IMR-90 (cell line): Measurements from ENCODE around the gene CD207. TPM values are rescaled to one million over a fixed set of nuclear protein-coding genes. Genes with fewer than 3 reads are reported as not detected.

Experiments
- ATAC-seq: fragments of 200-7000 bp; cut with Tn5 transposase; 2 replicates; pipeline ENCODE4 v1.9.1; 2020; ENCODE audit warnings: low read depth, mild to moderate bottlenecking, moderate library complexity
- BruUV-seq: library from RNA; stranded (reverse); fragments of 400-500 nt; replicated peaks from 2 replicates; lab custom pipeline; 2021; lab: Mats Ljungman, UMichigan
- CTCF ChIA-PET: fragments of 300-600 bp; formaldehyde crosslinking; extraction: SDS; loops from one replicate; lab custom pipeline; 2021; ENCODE audit warnings: antibody characterized with exemption; lab: Yijun Ruan, JAX
- POLR2A ChIA-PET: fragments of 300-600 bp; sonication (Branson Sonifier 250); formaldehyde crosslinking; loops from one replicate; lab custom pipeline; 2022; ENCODE audit warnings: antibody characterized with exemption; ENCODE audit not compliant: unreplicated experiment; lab: Charles Lee
- DNase-seq: peaks from one replicate; pipeline ENCODE4 v3.0.0; 2013
- H2AFZ ChIP-seq: replicated peaks from 2 replicates; pipeline ENCODE3; 2013; ENCODE audit warnings: low read length, mild to moderate bottlenecking; ENCODE audit not compliant: poor library complexity
- H2AK5ac ChIP-seq: 2 replicates; pipeline ENCODE4 v1.6.1; 2013; ENCODE audit warnings: low read depth, low read length, inconsistent platforms
- H2AK9ac ChIP-seq: replicated peaks from 2 replicates; pipeline ENCODE3; 2013; ENCODE audit warnings: mild to moderate bottlenecking, low read depth, low read length, moderate library complexity; ENCODE audit not compliant: poor library complexity
- H2BK120ac ChIP-seq: 2 replicates; pipeline ENCODE4 v1.6.1; 2013; ENCODE audit warnings: low read depth, low read length, inconsistent platforms
- H2BK15ac ChIP-seq: 3 replicates; pipeline ENCODE4 v1.6.1; 2013; ENCODE audit warnings: low read depth, low read length, inconsistent platforms
- H2BK20ac ChIP-seq: 2 replicates; pipeline ENCODE4 v1.6.1; 2013; ENCODE audit warnings: low read depth, mild to moderate bottlenecking, inconsistent platforms, low read length, moderate library complexity
- H2BK5ac ChIP-seq: 2 replicates; pipeline ENCODE4 v1.6.1; 2013; ENCODE audit warnings: mild to moderate bottlenecking, low read depth, low read length, inconsistent platforms; ENCODE audit not compliant: poor library complexity, severe bottlenecking
- H3K14ac ChIP-seq: replicated peaks from 2 replicates; pipeline ENCODE4 v1.6.1; 2013; ENCODE audit warnings: low read depth, low read length, inconsistent platforms
- H3K18ac ChIP-seq: 2 replicates; pipeline ENCODE4 v1.6.1; 2013; ENCODE audit warnings: low read depth, low read length, control low read depth
- H3K23ac ChIP-seq: 2 replicates; pipeline ENCODE4 v1.6.1; 2013; ENCODE audit warnings: low read depth, low read length, inconsistent platforms
- H3K27ac ChIP-seq: 2 replicates; pipeline ENCODE4 v1.5.1; 2013; ENCODE audit warnings: mild to moderate bottlenecking, control low read depth, low read length; ENCODE audit not compliant: insufficient read depth
- H3K27me3 ChIP-seq: 2 replicates; pipeline ENCODE4 v1.6.1; 2013; ENCODE audit warnings: low read length; ENCODE audit not compliant: control insufficient read depth, insufficient read depth
- H3K36me3 ChIP-seq: 2 replicates; pipeline ENCODE4 v1.6.1; 2013; ENCODE audit warnings: low read length, mixed read lengths; ENCODE audit not compliant: control insufficient read depth, insufficient read depth
- H3K4ac ChIP-seq: 2 replicates; pipeline ENCODE4 v1.6.1; 2013; ENCODE audit warnings: low read depth, low read length, inconsistent platforms
- H3K4me1 ChIP-seq: 2 replicates; pipeline ENCODE4 v1.6.1; 2013; ENCODE audit warnings: low read length, mixed read lengths; ENCODE audit not compliant: control insufficient read depth, insufficient read depth
- H3K4me2 ChIP-seq: 2 replicates; pipeline ENCODE4 v1.6.1; 2013; ENCODE audit warnings: low read depth, mild to moderate bottlenecking, control low read depth, low read length, moderate library complexity
- H3K4me3 ChIP-seq: 2 replicates; pipeline ENCODE4 v1.5.1; 2013; ENCODE audit warnings: low read depth, mild to moderate bottlenecking, control low read depth, low read length, moderate library complexity; ENCODE audit not compliant: insufficient read depth
- H3K56ac ChIP-seq: 2 replicates; pipeline ENCODE4 v1.6.1; 2013; ENCODE audit warnings: low read length, inconsistent platforms; ENCODE audit not compliant: insufficient read depth; ENCODE audit errors: extremely low read depth
- H3K79me1 ChIP-seq, 2 experiments: 2 replicates each; pipeline ENCODE4 v1.6.1; 2013; ENCODE audit warnings: low read length in 2 of 2, inconsistent platforms in 1 of 2, low read depth in 1 of 2
- H3K9ac ChIP-seq: 2 replicates; pipeline ENCODE4 v1.6.1; 2013; ENCODE audit warnings: low read depth, low read length, control low read depth
- H3K9me1 ChIP-seq: 2 replicates; pipeline ENCODE4 v1.6.1; 2013; ENCODE audit warnings: low read length, inconsistent platforms; ENCODE audit not compliant: insufficient read depth
- H3K9me3 ChIP-seq: 2 replicates; pipeline ENCODE4 v1.6.1; 2013; ENCODE audit warnings: low read length; ENCODE audit not compliant: control insufficient read depth, insufficient read depth
- H4K20me1 ChIP-seq: 2 replicates; pipeline ENCODE4 v1.6.1; 2013; ENCODE audit warnings: low read length, inconsistent platforms; ENCODE audit not compliant: insufficient read depth
- H4K5ac ChIP-seq: 2 replicates; pipeline ENCODE4 v1.6.1; 2013; ENCODE audit warnings: mild to moderate bottlenecking, low read depth, low read length, control low read depth
- H4K8ac ChIP-seq, 2 experiments: 2 replicates each; pipeline ENCODE4 v1.6.1; 2013; ENCODE audit warnings: low read depth in 2 of 2, low read length in 2 of 2, control low read depth in 1 of 2, inconsistent platforms in 1 of 2
- H4K91ac ChIP-seq: 2 replicates; pipeline ENCODE4 v1.6.1; 2013; ENCODE audit warnings: low read depth, low read length, inconsistent platforms; ENCODE audit not compliant: insufficient read depth
- RFX5 ChIP-seq: IDR thresholded peaks from 2 replicates; pipeline ENCODE4 v1.8.0; 2012; ENCODE audit warnings: low read depth, mild to moderate bottlenecking, low read length, moderate library complexity
- WGBS, 2 experiments: methylation state at CpG; one replicate each; pipeline versions ENCODE4 v1.1.5 to v1.1.7; 2013; ENCODE audit warnings: missing lambda C conversion rate in 2 of 2; ENCODE audit not compliant: insufficient read length in 1 of 2; ENCODE audit errors: extremely low coverage in 2 of 2; 5-methylcytosine and 5-hydroxymethylcytosine counted together
- dilution Hi-C: fragments of 300-500 bp; cut with HindIII; formaldehyde crosslinking; loops from one replicate; pipeline ENCODE4 v1.14.3; 2018; ENCODE audit warnings: low sequenced_read_pairs; ENCODE audit not compliant: unreplicated experiment
- in situ Hi-C: fragments of 300-500 bp; cut with MboI; formaldehyde crosslinking; loops from 3 replicates; pipeline ENCODE4 v1.14.3; 2019; ENCODE audit warnings: low sequenced_read_pairs, inconsistent platforms, mixed read lengths
- intact Hi-C: fragments of 100-400 bp; cut with micrococcal nuclease; formaldehyde crosslinking; loops from 2 replicates; pipeline ENCODE4 v1.10.0; 2022
- polyA plus RNA-seq, 3 experiments: library from polyadenylated mRNA; depleted of rRNA; stranded (reverse); fragments of >200 nt; gene quantifications; 2 replicates each; pipeline ENCODE4 v1.2.3, GENCODE V29; 2012; ENCODE audit warnings: low replicate concordance in 1 of 3
- total RNA-seq: library from RNA; depleted of rRNA; stranded (reverse); fragments of >200 nt; gene quantifications from 2 replicates; pipeline ENCODE4 v1.2.3, GENCODE V29; 2012

Gene CD207
- total and polyA plus RNA-seq, 2 of the 4 experiments (the other 2 are of a cell fraction) = not detected

- Histone ChIP-seq H4K91ac (no peak overlapping the region), H2AFZ (no peak overlapping the region), H3K14ac (no peak overlapping the region), H3K56ac (no peak overlapping the region), H2AK5ac (no peak overlapping the region), H3K27me3 (peaks cover 25% of the 10 kb centered on the region), H2BK20ac (no peak overlapping the region), H3K36me3 (no peaks in the 10 kb centered on the region), H3K9me1 (no peaks in the 10 kb centered on the region), H2BK15ac (no peak overlapping the region), H3K9me3 (no peaks in the 10 kb centered on the region), H4K20me1 (no peaks in the 10 kb centered on the region), H4K8ac (no peak overlapping the region), H3K18ac (no peak overlapping the region), H3K4me3 (no peak overlapping the region), H3K4me1 (no peaks in the 10 kb centered on the region), H3K23ac (no peak overlapping the region), H3K79me1 (no peaks in the 10 kb centered on the region), H2AK9ac (no peak overlapping the region), H3K4me2 (no peak overlapping the region), H3K9ac (no peak overlapping the region), H2BK120ac (no peak overlapping the region), H2BK5ac (no peak overlapping the region), H4K5ac (no peak overlapping the region), H3K27ac (no peak overlapping the region), H3K4ac (no peak overlapping the region)
- ATAC-seq (no peak), DNase-seq (peak; percentile 13)
- ChIA-PET CTCF (no interaction called here), POLR2A (no interaction called here)
- in situ Hi-C loops (no loop called here), intact Hi-C loops (no loop called here), dilution Hi-C loops (no loop called here)
- no CpG with 5 or more reads among the region's 1 CpG for WGBS, 2 experiments
- TF ChIP-seq RFX5 = no peak
- no TSS peak for BruUV-seq
Observed at GRCh38 chr2:70855667-70856066, 20.1 kb upstream of the CD207 start.
